HCT116 (cell line): ENCODE measurements around the gene PDSS1.

Source experiments
- CBX3 ChIP-seq: IDR thresholded peaks from 2 replicates; pipeline ENCODE4 v1.6.1; 2012; ENCODE audit warnings: low read depth
- CEBPB ChIP-seq: IDR thresholded peaks from 2 replicates; pipeline ENCODE4 v1.6.1; 2012; ENCODE audit warnings: low read depth
- CTCF ChIP-seq, 3 experiments: fragments of 200-600 bp in 1 of 3; sonication (generic) in 1 of 3; IDR thresholded peaks in 2 of 3; conservative IDR thresholded peaks in 1 of 3; 2 replicates each; pipeline ENCODE4 v1.5.1; 2012 to 2017; ENCODE audit warnings: low read depth in 2 of 3, low read length in 2 of 3, antibody characterized with exemption in 1 of 3, borderline replicate concordance in 1 of 3, control low read depth in 1 of 3, mild to moderate bottlenecking in 1 of 3, mixed read lengths in 1 of 3, mixed run types in 1 of 3, moderate library complexity in 1 of 3; ENCODE audit not compliant: insufficient read depth in 1 of 3
- JUND ChIP-seq: IDR thresholded peaks from 2 replicates; pipeline ENCODE4 v1.6.1; 2012
- MAX ChIP-seq: IDR thresholded peaks from 2 replicates; pipeline ENCODE4 v1.6.1; 2012
- POLR2A ChIP-seq: IDR thresholded peaks from 2 replicates; pipeline ENCODE4 v1.7.0; 2011; ENCODE audit warnings: borderline replicate concordance; ENCODE audit not compliant: insufficient read depth, insufficient read length; ENCODE audit errors: extremely low read depth
- POLR2AphosphoS5 ChIP-seq: IDR thresholded peaks from 2 replicates; pipeline ENCODE4 v1.6.1; 2011; ENCODE audit warnings: mild to moderate bottlenecking, low read depth, low read length, moderate library complexity
- RAD21 ChIP-seq: IDR thresholded peaks from 2 replicates; pipeline ENCODE4 v1.6.1; 2012; ENCODE audit warnings: low read depth, mild to moderate bottlenecking
- REST ChIP-seq: IDR thresholded peaks from 2 replicates; pipeline ENCODE4 v1.6.1; 2012; ENCODE audit warnings: low read depth
- SP1 ChIP-seq: IDR thresholded peaks from 2 replicates; pipeline ENCODE4 v1.6.1; 2012; ENCODE audit warnings: low read depth
- SRF ChIP-seq: IDR thresholded peaks from 2 replicates; pipeline ENCODE4 v1.6.1; 2012; ENCODE audit warnings: low read depth
- YY1 ChIP-seq: IDR thresholded peaks from 2 replicates; pipeline ENCODE4 v1.6.1; 2011; ENCODE audit warnings: low read length, low read depth, moderate library complexity, mild to moderate bottlenecking; ENCODE audit not compliant: insufficient replicate concordance; ENCODE audit errors: extremely low read depth
- ZNF274 ChIP-seq: fragments of 200-500 bp; sonication (Bioruptor generic); IDR thresholded peaks from 2 replicates; pipeline ENCODE4 v1.6.1; 2014; ENCODE audit warnings: mild to moderate bottlenecking, low read depth, low read length, inconsistent platforms

- TF ChIP-seq POLR2A (no peak), REST (no peak), CTCF (IDR thresholded peaks at IDR 0.05 in 2 of 3, conservative IDR thresholded peaks at IDR 0.05 in 1 of 3; ENCODE audit: borderline replicate concordance in 1 of 3, insufficient read depth in 1 of 3, low read depth in 2 of 3, low read length in 2 of 3) (no peak), YY1 (no peak), CEBPB (no peak), SP1 (no peak), JUND (no peak), POLR2AphosphoS5 (no peak), CBX3 (no peak), MAX (no peak), RAD21 (no peak), SRF (no peak), ZNF274 (no peak)
These were observed 17.6 kb downstream of the PDSS1 start for GRCh38 chr10:26715137-26715487.
